GM18505 (cell line): ENCODE data around the gene KCNK5.

Source experiments
- ATAC-seq: cut with Tn5 transposase; IDR thresholded peaks from one replicate; pipeline ENCODE4 v1.9.1; 2021; ENCODE audit not compliant: unreplicated experiment
- POLR2A ChIP-seq: IDR thresholded peaks from 4 replicates; pipeline ENCODE4 v1.6.1; 2011; ENCODE audit warnings: borderline replicate concordance; ENCODE audit not compliant: insufficient read depth, insufficient read length; ENCODE audit errors: extremely low read depth

KCNK5 gene

DNA sequence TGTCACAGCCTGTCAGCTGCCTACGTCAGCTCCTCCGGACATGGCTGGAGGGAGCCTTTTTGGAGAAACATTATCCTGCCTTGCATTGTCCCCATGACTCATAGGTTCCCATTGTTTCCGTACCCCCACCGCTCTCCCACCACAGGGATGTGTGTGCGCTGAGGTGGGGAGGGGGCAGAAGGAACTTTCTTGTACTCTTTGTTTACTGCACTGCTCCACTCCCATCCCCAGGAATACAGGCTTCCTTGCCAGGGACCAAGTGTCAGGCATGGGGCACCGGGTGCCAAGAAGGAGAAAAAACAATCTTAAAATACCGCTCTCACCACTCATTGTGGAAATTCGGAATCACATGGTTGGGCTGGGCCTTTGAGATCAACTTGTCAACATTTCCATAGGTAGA, 51.0 kb downstream of the KCNK5 start:
- TF ChIP-seq POLR2A = no peak
- ATAC-seq = no peak

DNA sequence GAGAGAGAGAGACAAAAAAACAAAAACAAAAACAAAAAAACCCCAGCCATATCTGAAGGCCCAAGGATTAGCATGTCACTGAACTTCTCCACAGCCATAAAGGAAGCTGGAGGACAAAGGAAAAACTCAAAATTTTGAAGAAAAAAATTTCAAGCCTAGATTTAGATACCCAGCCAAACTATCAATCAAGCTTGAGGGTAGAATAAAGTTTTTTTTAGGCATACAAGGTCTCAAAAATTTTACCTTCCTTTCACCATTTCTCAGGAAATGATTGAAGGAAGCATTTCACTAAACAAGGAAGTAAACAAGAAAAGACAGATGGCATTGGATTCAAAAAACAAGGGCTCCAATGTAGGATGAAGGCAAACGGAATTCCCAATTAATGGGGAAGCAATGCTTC, 52.1 kb downstream of the KCNK5 start:
- ATAC-seq = no peak
- TF ChIP-seq POLR2A = no peak

DNA sequence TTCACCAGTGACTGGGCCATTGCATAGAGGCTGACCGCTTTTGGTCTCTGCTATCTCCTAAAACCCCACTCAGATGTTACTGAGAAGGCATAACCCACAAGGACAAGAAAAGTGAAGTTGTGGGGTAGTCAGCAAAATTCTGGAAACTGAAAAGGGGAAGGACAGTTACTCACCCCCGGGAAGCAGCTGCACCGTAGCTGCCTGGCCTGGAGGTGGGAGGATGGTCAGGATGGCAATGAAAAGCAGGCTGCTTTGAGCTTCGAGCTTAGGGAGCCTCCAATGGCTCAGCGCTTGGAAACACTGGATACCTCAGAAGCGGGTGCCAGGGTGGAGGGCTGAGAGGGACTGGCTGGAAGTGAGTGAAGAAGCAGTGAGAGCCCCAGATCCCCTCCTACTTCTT, 56.0 kb downstream of the KCNK5 start:
- no peak for TF ChIP-seq POLR2A
- no peak for ATAC-seq

DNA sequence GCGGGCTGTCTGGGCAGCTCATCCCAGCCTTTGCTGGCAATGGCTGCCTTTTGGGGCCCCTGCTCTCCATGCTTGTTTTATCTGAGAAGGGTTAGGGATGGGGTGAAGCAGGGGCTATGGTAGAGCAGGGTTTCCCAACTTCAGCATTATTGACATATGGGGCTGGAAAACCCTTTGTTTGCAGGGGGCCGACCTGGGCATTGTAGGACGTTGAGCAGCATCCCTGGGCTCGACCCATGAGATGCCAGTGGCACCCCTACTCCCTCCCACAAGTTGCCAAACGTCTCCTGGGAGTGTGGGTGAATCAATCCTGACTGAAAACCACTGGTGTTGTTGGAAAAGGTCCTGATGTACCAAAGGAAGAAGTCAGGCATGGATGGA, 56.9 kb downstream of the KCNK5 start:
- no peak for ATAC-seq
- no peak for TF ChIP-seq POLR2A

DNA sequence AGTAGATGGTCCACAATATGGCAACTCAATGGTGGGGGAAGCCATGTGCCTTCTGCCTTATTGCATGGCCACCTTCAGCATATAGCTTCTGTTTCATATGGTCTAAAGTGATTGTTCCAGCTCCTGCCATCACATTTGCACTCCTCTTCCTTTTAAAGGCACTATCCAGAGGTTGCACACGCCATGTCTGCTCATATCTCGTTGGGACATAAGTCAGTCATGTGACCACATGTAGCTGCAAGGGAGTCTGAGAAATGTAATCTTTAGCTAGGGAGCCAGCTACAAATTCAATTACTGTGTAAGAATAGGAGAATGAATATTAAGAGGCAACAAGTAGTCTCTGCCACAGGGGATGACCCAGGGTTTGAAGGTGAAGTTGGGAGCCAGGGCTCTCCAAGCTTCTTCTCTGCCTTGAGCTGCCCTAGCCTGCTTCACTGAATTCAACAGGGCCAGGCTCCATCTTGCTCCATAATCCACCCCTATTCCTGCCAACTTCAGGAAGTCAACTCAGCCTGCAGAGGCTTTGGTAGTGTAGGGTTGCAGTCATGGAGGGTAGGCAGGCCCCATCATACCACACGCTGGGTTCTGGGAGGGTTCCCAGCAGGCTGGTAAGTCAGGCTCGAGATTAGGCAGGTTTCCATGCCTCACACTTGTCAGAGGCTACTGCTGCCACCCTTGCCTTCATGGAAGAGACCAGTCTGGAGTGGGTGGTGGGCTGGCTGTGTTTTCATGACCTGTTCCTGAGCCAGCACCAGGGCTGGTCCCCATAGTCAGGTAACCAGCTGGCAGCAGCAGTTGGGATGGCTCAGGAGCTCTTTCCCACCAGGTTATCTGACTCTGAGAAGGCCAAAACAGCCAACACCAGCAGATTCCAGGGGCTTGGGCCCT, 57.5 kb downstream of the KCNK5 start:
- no peak for TF ChIP-seq POLR2A
- ATAC-seq = no peak

DNA sequence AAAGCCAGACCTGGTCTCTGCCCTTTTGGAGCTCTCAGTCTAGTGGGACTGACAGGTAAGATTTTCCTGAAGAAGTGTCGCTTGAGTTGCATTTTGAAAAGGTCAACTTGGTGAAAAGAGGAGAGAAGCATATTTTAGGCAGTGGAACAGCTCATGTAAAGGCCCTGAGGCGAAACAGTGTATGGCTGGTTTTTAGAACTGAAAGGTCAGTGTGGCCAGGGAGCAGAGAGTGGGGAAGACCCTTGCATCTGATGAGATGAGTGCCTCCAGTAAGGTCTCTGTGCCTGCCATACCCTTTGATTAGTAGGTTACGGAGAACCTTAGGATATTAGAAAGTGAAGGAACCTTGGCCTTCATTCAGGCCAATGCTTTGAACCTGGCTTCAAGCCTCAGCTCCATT, 58.4 kb downstream of the KCNK5 start:
- no peak for TF ChIP-seq POLR2A
- ATAC-seq = no peak

DNA sequence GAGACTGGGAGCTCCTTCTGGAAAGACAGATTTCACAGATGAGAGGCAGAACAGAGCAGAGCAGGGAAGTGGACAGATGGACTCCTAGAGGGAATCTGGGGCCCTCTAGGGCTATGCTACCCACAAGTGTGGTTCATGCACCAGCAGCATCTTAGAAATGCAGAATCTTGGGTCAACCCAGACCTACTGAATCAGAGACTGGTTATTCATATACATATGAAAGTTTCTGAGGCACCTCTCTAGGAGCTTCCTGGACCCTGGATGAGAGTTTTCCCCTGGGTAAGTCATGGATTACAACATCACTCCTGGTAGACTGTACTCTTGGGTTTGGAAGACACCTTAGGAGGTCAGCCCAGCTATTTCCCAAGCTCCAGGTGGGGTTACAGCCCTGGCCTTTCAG, 58.9 kb downstream of the KCNK5 start:
- TF ChIP-seq POLR2A = no peak
- ATAC-seq = no peak

DNA sequence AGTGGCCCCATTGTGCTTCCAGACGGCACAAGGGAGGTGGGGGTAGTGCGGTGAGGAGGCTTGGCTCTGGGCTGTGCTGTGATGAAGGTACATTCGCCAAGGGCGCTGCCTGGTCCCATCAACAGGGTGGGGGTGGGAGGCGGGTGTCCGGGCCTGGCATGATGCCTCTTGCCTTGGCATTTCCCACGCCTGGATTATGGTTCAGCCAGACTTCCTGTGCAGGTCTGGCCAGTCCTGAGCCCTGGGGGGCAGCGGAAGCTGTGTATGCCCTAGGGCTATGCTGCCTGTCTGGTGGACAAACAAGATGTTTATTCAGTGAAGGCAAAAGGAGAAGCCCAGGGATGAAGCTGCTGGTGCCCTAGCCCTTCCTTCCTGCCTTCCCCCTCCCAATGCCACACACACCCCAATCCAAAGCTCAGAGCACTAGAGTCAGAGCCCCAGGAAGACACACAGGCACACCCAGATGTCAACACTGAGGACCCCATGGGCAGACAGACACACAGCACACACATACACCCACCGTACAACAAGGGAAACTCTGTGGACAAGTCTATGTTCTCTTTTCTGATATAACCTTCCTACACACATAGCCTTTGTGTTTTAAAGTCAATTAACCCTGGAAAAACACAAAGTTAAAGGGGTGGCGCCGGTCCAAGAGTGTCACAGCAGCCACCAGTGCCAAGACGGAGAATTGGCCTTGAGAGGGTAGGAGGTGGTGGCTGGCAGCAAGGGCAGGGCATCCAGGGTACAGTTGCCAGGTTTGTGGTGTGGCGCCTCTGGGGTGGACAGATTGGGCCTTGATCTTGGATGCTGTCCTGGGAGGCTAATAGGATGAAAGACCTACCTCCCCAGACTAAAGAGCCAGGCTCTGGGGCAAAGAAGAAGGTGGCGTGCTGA, 59.6 kb downstream of the KCNK5 start:
- no peak for ATAC-seq

DNA sequence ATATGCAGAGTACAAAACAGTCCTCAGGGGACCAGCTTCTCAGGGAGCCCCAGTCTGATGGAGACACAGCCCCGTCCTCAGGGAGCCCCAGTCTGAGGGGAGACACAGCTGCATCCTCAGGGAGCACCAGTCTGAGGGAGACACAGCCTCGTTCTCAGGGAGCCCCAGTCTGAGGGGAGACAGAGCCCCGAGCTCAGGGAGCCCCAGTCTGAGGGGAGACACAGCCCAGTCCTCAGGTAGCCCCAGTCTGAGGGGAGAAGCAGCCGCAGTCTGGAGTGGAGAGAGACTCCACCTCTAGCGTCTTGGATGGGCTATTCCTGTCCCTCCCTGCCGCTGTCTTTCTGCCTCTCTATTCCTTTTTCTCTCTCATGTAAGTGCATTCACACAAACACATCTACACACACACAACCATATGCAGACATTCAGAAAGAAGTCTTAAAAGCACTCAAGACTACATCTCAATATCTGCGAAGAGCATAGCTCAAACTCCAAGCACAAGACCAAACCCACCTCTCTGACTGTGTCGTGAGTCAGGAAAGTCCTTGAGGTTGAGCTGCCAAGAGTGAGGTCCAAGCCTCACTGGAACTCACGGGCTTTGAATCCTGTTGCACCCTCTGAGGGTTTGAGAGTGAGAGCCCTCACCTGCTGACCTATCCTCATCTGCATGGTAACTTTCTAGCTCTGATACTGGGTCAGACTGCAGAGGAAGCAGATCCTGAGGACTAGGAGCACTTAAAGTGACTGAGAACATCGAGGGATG, 61.2 kb downstream of the KCNK5 start:
- ATAC-seq = no peak
- TF ChIP-seq POLR2A = no peak

More for the DNA sequence above, 59.6 kb downstream of the KCNK5 start:
- TF ChIP-seq POLR2A = no peak

DNA sequence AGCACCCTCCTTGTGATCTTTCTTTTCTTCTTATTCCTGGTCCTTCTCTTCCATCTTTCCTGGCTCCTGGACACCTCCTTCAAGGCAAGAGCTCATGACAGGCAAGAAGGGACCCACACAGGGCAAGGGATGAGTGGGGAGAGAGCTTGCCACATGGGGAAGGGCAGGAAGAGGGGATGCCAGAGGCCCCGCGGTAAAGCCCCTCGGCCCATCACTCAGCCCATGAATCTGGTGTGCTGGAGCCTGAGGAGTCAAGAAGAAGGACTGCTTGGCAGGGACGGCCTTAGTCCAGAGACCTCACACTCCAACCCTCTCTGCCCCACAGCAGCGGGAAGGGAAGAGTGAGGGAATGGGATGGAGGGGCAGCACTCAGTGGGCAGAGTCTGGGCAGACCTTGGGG, 62.0 kb downstream of the KCNK5 start:
- ATAC-seq = no peak
- no peak for TF ChIP-seq POLR2A

DNA sequence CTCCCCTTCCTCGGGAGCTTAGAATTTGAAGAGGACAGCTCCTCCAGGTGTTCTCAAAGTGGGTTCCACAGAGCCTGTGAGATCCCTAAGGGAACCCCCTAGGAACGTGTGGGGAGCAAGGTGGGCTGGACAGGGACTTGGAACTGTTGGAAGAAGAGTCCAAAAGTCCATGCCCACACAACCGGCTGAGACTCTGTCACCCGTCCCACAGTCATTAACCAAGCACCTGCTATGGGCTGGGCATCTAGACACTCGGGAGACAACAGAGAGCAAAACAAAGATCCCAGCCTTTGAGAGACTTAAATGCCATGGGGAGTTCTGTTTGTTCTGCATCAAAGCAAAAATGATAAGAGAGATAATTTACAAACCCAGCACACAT, 62.4 kb downstream of the KCNK5 start:
- TF ChIP-seq POLR2A = no peak
- no peak for ATAC-seq

DNA sequence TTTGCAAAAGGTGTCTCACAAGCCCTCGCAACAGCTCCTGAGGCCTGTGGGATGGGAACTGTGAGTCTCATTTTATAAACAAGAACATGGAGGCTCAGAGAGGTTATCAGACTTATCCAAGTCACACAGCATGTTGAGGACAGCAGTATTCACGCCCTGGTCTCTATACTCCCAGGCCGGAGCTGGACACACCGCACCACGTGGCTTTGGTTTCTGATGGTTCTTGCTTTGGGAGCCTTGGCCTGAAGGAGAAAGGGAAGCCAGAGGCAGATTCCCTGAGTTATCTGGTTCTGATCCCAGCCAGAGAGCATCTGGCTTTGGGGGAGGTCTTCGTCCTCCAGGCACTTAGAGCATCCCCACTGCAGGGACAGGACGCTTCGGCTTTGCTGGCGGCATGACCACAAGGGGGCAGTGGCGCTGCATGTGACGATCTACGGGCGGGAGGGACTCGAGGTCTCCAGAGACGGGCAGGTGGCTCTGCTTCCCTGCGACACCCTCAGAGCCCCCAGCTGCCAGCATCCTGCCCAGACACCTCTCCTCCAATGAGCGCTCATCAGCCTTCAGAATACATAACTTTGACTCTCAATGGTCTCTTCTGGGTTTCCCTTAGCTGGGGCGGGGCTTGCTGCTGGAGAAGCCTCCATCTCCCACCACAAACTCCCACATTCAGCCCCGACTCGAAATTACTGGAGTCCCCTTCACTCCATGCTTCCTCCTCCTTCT, 62.9 kb downstream of the KCNK5 start:
- TF ChIP-seq POLR2A = no peak
- ATAC-seq = no peak
